AML-193 (cell line): Measurements from ENCODE around the gene CSTPP1.
"Not testable (repeated sequence)": the region's sequence is repeated elsewhere in the genome, so short reads cannot be mapped to it uniquely, and the experiment has no call there.

ENCODE experiments used
- DNase-seq, 2 experiments: peaks; one replicate each; lab custom pipeline; 2025; lab: John Stamatoyannopoulos, UW

The CSTPP1 gene

GRCh38 chr11:46912526-46913150, 23.9 kb upstream of the CSTPP1 start:
- no peak for DNase-seq

- no peak for DNase-seq
Observed at GRCh38 chr11:46913484-46913883, 23.1 kb upstream of the CSTPP1 start.

- no peak for DNase-seq
Observed at GRCh38 chr11:46914363-46914762, 22.2 kb upstream of the CSTPP1 start.

- no peak for DNase-seq
Observed at GRCh38 chr11:46914910-46915309, 21.7 kb upstream of the CSTPP1 start.

- DNase-seq = no peak
Observed at GRCh38 chr11:46916286-46917108, 20.1 kb upstream of the CSTPP1 start.

GRCh38 chr11:46917109-46917761, 19.3 kb upstream of the CSTPP1 start:
- DNase-seq = no peak

GRCh38 chr11:46917762-46918082, 18.8 kb upstream of the CSTPP1 start:
- no peak for DNase-seq

GRCh38 chr11:46918083-46918787, 18.3 kb upstream of the CSTPP1 start, which contains the start of gene LRP4:
LRP4 (minus strand) TSS chr11:46918550; CDS start chr11:46918379, 171 bp downstream.
- DNase-seq = no peak

GRCh38 chr11:46918788-46919513, 17.6 kb upstream of the CSTPP1 start:
- DNase-seq = no peak

GRCh38 chr11:46920755-46921154, 15.8 kb upstream of the CSTPP1 start:
- no peak for DNase-seq

GRCh38 chr11:46927928-46928327, 8.6 kb upstream of the CSTPP1 start:
- DNase-seq = not testable (repeated sequence)

- DNase-seq = not testable (repeated sequence)
Observed at GRCh38 chr11:46928701-46929100, 7.9 kb upstream of the CSTPP1 start.

GRCh38 chr11:46930089-46930488, 6.5 kb upstream of the CSTPP1 start:
- DNase-seq = peak; percentile 8 to 26

- no peak for DNase-seq
Observed at GRCh38 chr11:46942172-46942571, 5.6 kb downstream of the CSTPP1 start.

GRCh38 chr11:46944356-46945075, 8.0 kb downstream of the CSTPP1 start:
- DNase-seq = no peak

- DNase-seq = no peak
Observed at GRCh38 chr11:46947399-46948077, 11.0 kb downstream of the CSTPP1 start.

GRCh38 chr11:46948378-46949131, 12.0 kb downstream of the CSTPP1 start:
- no peak for DNase-seq

- DNase-seq = no peak
Observed at GRCh38 chr11:46949297-46949696, 12.7 kb downstream of the CSTPP1 start.

GRCh38 chr11:46951864-46952263, 15.3 kb downstream of the CSTPP1 start:
- no peak for DNase-seq

- DNase-seq = no peak
Observed at GRCh38 chr11:46952553-46952952, 16.0 kb downstream of the CSTPP1 start.
